ENCODE results near the gene BICRAL. TPM values are rescaled to one million over a fixed set of nuclear protein-coding genes. Genes with fewer than 3 reads are reported as not detected.

Gene BICRAL
- total and polyA plus RNA-seq, 8 donors, result 12.6 to 20.0 (median 18.5) TPM

- H3K27ac ChIP-seq, result no peak overlapping the region
- no peak overlapping the region for H3K4me3 ChIP-seq
- no peaks in the 10 kb centered on the region for H3K9me3 ChIP-seq
- no peaks in the 10 kb centered on the region for H3K27me3 ChIP-seq
- H3K36me3 ChIP-seq, result peaks cover 0 to 6% of the 10 kb centered on the region in 2 donors
- DNase-seq, result no peak
- TF ChIP-seq, protein P1, sequence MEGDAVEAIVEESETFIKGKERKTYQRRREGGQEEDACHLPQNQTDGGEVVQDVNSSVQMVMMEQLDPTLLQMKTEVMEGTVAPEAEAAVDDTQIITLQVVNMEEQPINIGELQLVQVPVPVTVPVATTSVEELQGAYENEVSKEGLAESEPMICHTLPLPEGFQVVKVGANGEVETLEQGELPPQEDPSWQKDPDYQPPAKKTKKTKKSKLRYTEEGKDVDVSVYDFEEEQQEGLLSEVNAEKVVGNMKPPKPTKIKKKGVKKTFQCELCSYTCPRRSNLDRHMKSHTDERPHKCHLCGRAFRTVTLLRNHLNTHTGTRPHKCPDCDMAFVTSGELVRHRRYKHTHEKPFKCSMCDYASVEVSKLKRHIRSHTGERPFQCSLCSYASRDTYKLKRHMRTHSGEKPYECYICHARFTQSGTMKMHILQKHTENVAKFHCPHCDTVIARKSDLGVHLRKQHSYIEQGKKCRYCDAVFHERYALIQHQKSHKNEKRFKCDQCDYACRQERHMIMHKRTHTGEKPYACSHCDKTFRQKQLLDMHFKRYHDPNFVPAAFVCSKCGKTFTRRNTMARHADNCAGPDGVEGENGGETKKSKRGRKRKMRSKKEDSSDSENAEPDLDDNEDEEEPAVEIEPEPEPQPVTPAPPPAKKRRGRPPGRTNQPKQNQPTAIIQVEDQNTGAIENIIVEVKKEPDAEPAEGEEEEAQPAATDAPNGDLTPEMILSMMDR (IDR thresholded peaks at IDR 0.05), result no peak
- intact Hi-C loops (cut with DNase I), result no loop called here
- no peak for ATAC-seq
- no peaks in the 10 kb centered on the region for H3K4me1 ChIP-seq
Observed at GRCh38 chr6:42758756-42759430, 23.0 kb upstream of the BICRAL start.

GRCh38 chr6:42761287-42762067 lies 20.4 kb upstream of the BICRAL start:
- Histone ChIP-seq H3K4me3 (no peak overlapping the region), H3K4me1 (no peaks in the 10 kb centered on the region), H3K27ac (no peak overlapping the region), H3K36me3 (peaks cover 0 to 6% of the 10 kb centered on the region in 2 donors), H3K9me3 (no peaks in the 10 kb centered on the region), H3K27me3 (no peaks in the 10 kb centered on the region)
- ATAC-seq (no peak), DNase-seq (no peak)
- intact Hi-C loops (cut with DNase I), result no loop called here
- TF ChIP-seq, protein P1 (IDR thresholded peaks at IDR 0.05), result no peak

DNA sequence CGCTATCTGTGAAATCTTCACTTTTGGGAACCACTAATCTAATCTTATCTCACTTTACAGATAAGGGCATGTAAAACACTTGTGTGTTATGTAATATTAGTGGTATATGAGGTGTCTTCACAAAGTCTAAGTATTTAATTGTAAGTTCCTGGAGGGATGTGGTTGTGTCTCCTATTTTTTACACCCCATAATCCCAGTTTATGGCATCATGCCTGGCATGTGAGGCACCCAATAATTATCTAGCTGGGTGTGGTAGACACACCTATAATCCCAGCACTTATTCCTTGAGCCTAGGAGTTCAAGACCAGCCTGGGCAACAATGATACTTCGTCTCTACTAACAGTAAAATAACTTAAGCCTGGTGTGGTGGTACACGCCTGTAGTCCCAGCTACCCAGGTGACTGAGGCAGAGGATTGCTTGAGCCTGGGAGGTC lies 19.4 kb upstream of the BICRAL start:
- Histone ChIP-seq H3K36me3 (peaks cover 0 to 6% of the 10 kb centered on the region in 2 donors), H3K4me1 (no peaks in the 10 kb centered on the region), H3K4me3 (no peak overlapping the region), H3K27me3 (no peaks in the 10 kb centered on the region), H3K9me3 (no peaks in the 10 kb centered on the region), H3K27ac (no peak overlapping the region)
- intact Hi-C loops (cut with DNase I), result no loop called here
- TF ChIP-seq, protein P1 (IDR thresholded peaks at IDR 0.05), result no peak
- no peak for DNase-seq
- ATAC-seq, result no peak

DNA sequence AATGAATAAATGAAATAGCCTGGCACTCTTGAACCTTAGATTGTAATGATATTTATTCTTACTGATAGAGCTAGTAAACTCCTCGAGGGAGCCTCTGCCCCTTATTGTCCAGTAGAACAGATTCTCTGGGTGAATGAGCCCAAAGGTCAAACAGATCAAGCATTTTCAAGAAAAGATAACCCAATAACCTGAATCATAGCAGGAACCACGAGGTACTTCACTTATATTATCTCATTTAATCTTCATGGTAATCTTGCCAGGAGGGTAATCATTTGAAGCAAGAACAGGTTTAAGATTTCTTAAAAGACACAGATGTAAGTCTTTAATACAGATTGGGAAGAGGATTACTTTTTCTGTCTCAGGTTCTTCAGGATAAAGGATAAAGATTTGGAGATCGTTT lies 18.9 kb upstream of the BICRAL start:
- intact Hi-C loops (cut with DNase I), result no loop called here
- peaks cover 0 to 6% of the 10 kb centered on the region in 2 donors for H3K36me3 ChIP-seq
- no peaks in the 10 kb centered on the region for H3K27me3 ChIP-seq
- no peaks in the 10 kb centered on the region for H3K4me1 ChIP-seq
- H3K4me3 ChIP-seq, result no peak overlapping the region
- H3K9me3 ChIP-seq, result no peaks in the 10 kb centered on the region
- H3K27ac ChIP-seq, result no peak overlapping the region
- no peak for DNase-seq
- no peak for ATAC-seq
- TF ChIP-seq, protein P1 (IDR thresholded peaks at IDR 0.05), result no peak

DNA sequence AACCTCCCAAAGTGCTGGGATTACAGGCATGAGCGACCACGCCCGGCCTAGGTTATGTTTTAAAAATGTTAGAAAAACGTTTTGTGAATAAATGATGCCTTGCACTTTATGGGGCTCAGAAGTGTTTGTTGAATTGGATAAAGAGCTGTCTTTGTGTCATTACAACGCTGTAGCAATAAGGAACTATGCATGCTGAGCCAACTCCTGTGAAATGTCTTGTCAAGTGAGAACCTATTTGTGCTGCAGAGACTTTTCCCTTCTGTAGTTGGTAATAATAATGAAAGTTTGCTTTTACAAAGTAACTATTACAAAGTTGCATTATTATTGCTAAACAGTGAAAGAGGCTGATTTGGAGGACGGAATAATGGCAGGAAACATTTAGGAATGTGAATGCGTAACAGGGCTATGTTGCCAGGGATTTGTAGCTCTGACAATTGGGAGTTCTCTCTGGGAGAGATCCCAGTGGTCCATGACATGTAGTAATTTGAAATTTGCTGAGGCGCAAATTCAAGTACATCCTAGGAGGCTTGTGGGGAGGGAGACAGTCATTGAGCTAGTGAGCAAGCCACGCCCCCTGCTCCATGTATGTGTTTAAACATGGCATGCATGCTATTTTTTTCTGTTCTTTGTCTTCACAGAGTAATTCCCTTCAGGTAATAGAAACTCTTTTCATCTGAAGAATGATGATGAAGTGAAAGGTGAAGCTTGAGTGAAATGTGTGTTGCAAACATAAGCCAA lies 16.8 kb upstream of the BICRAL start:
- Histone ChIP-seq H3K4me1 (no peaks in the 10 kb centered on the region), H3K27me3 (no peaks in the 10 kb centered on the region), H3K36me3 (peaks cover 0 to 3% of the 10 kb centered on the region in 2 donors), H3K4me3 (no peak overlapping the region), H3K27ac (no peak overlapping the region), H3K9me3 (no peaks in the 10 kb centered on the region)
- no peak for DNase-seq
- ATAC-seq, result no peak
- intact Hi-C loops (cut with DNase I), result no loop called here
- TF ChIP-seq, protein P1 (IDR thresholded peaks at IDR 0.05), result no peak
